Measurements from ENCODE around the gene RNF214. TPM values are rescaled to one million over a fixed set of nuclear protein-coding genes. Genes with fewer than 3 reads are reported as not detected.

The RNF214 gene
- polyA plus RNA-seq, 1 donor from 2014 or later: 7.6 TPM

DNA sequence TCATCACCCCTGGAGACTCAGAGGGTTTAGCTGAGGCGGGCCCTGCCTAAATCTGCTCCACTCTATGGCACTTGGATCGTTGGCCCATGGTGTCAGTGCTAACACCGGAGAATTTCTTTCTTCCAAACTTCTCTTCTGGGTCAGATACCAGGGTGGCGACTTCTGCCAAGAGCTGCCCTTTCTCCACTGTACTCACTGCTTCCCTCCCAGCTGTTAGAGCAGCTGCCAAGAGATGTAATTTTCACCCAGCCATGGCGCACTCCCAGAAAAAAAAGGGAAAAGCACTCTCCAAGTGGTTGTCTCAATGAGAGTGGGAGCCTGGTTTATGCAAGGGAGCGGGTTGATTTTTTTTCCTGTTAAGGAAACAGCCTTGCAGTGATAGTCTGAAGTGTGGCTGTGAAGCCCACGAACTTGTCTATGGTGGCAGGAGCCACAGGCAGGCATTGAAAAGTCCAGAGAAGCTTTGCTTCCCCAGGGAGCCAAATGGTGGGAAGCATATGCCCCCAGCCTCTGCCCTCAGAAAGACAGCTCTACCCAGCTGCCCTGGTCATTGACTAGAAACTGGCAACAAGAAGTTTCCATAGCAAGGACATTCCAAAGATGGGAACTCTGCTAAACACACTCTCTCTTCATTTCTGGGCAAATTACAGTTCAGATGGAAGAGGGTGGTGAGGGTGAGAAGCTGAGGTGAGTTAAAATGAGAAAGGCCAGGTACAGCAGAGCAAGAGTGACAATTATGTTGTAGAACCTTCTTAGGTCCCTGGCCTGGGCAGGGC lies 11.3 kb upstream of the RNF214 start:
- H3K4me2 ChIP-seq (ENCODE audit: low read length): no peak overlapping the region
- H3K9ac ChIP-seq (ENCODE audit: low read length): no peak overlapping the region
- no peak overlapping the region for H3K27ac ChIP-seq (ENCODE audit: low read length)
- no peaks in the 10 kb centered on the region for H3K9me2 ChIP-seq (ENCODE audit: insufficient read depth, low read length)
- no peaks in the 10 kb centered on the region for H3K9me3 ChIP-seq (ENCODE audit: low read length)
- no peaks in the 10 kb centered on the region for H3K79me2 ChIP-seq (replicated peaks; ENCODE audit: insufficient read depth, low read length)
- no peaks in the 10 kb centered on the region for H3K36me3 ChIP-seq (ENCODE audit: insufficient read depth, low read length)
- H3K27me3 ChIP-seq (ENCODE audit: insufficient read depth, low read depth, low read length): no peaks in the 10 kb centered on the region
- no peak overlapping the region for H2AFZ ChIP-seq (ENCODE audit: low read depth, low read length)
- H4K20me1 ChIP-seq (ENCODE audit: insufficient read depth): no peaks in the 10 kb centered on the region
- H3K4me3 ChIP-seq (ENCODE audit: low read length): no peak overlapping the region
- TF ChIP-seq POLR2AphosphoS5 (IDR thresholded peaks at IDR 0.05): no peak
- no peak for TF ChIP-seq RAD21 (conservative IDR thresholded peaks at IDR 0.05)
- TF ChIP-seq MXI1 (conservative IDR thresholded peaks at IDR 0.05; ENCODE audit: poor library complexity, severe bottlenecking): no peak
- no peak for TF ChIP-seq CTCF (IDR thresholded peaks at IDR 0.05; ENCODE audit: poor library complexity, severe bottlenecking)
- no peak for TF ChIP-seq EZH2 (IDR thresholded peaks at IDR 0.05; ENCODE audit: borderline replicate concordance, insufficient read depth, low read length, poor library complexity, severe bottlenecking)
- TF ChIP-seq TAF1 (IDR thresholded peaks at IDR 0.05; ENCODE audit: low read depth): no peak
- no peak for TF ChIP-seq EP300 (conservative IDR thresholded peaks at IDR 0.05; ENCODE audit: poor library complexity, severe bottlenecking)
- TF ChIP-seq SMC3 (conservative IDR thresholded peaks at IDR 0.05; ENCODE audit: poor library complexity): no peak
- no peak for TF ChIP-seq REST (IDR thresholded peaks at IDR 0.05; ENCODE audit: borderline replicate concordance)
- H3F3A ChIP-seq (ENCODE audit: insufficient read depth, low read length, poor library complexity, severe bottlenecking): no peaks in the 10 kb centered on the region

DNA sequence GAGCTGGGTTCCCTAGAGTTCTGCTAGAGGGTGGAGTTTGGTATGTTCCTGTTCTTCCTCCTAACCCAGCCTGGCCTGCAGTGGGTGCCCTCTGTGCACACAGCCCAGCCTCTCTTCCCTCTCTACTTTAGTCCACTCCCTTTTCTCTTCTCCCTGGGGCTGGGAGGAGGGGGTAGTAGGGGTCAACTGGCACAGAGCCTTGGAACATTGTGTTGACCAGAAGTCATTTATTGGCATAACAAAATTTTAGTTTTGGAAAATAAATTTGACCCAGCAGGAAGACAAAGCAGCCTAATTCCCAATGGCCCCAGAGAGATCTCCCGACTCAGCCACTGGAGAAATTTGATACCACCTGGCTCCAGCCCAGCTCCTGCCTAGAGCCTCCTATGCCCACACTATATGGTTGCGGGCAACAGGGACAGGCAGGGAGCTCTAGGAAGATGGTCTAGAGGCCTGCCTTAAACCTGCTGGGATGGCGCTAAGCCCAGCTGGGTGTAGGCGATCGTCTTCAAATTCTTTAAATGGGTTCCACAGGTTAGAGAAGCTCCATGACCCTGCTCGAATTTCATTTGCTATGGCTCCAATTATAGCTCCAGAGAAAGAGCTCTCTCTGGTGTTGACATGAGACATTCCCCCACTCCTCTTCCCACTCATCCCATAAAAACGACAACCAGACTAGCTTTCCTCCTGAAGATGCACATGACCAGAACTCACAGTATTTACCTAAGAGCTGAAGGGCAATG lies 10.5 kb upstream of the RNF214 start:
- Histone ChIP-seq H3K9me2 (ENCODE audit: insufficient read depth, low read length) (no peaks in the 10 kb centered on the region), H3K4me2 (ENCODE audit: low read length) (no peak overlapping the region), H3K36me3 (ENCODE audit: insufficient read depth, low read length) (no peaks in the 10 kb centered on the region), H3K79me2 (replicated peaks; ENCODE audit: insufficient read depth, low read length) (no peaks in the 10 kb centered on the region), H2AFZ (ENCODE audit: low read depth, low read length) (no peak overlapping the region), H3K27me3 (ENCODE audit: insufficient read depth, low read depth, low read length) (no peaks in the 10 kb centered on the region), H3K4me3 (ENCODE audit: low read length) (no peak overlapping the region), H4K20me1 (ENCODE audit: insufficient read depth) (no peaks in the 10 kb centered on the region), H3K27ac (ENCODE audit: low read length) (no peak overlapping the region), H3F3A (ENCODE audit: insufficient read depth, low read length, poor library complexity, severe bottlenecking) (no peaks in the 10 kb centered on the region), H3K9ac (ENCODE audit: low read length) (no peak overlapping the region), H3K9me3 (ENCODE audit: low read length) (no peaks in the 10 kb centered on the region)
- no peak for TF ChIP-seq REST (IDR thresholded peaks at IDR 0.05; ENCODE audit: borderline replicate concordance)
- no peak for TF ChIP-seq MXI1 (conservative IDR thresholded peaks at IDR 0.05; ENCODE audit: poor library complexity, severe bottlenecking)
- no peak for TF ChIP-seq TAF1 (IDR thresholded peaks at IDR 0.05; ENCODE audit: low read depth)
- no peak for TF ChIP-seq EP300 (conservative IDR thresholded peaks at IDR 0.05; ENCODE audit: poor library complexity, severe bottlenecking)
- no peak for TF ChIP-seq EZH2 (IDR thresholded peaks at IDR 0.05; ENCODE audit: borderline replicate concordance, insufficient read depth, low read length, poor library complexity, severe bottlenecking)
- no peak for TF ChIP-seq POLR2AphosphoS5 (IDR thresholded peaks at IDR 0.05)
- TF ChIP-seq SMC3 (conservative IDR thresholded peaks at IDR 0.05; ENCODE audit: poor library complexity): no peak
- TF ChIP-seq CTCF (IDR thresholded peaks at IDR 0.05; ENCODE audit: poor library complexity, severe bottlenecking): no peak
- no peak for TF ChIP-seq RAD21 (conservative IDR thresholded peaks at IDR 0.05)
